HCT116 (cell line): ENCODE data around the gene LOXHD1. TPM values are rescaled to one million over a fixed set of nuclear protein-coding genes. Genes with fewer than 3 reads are reported as not detected.

Source experiments
- ATAC-seq: fragments of 200-7000 bp; cut with Tn5 transposase; 2 replicates; pipeline ENCODE4 v1.9.1; 2020; ENCODE audit warnings: mild to moderate bottlenecking, moderate library complexity
- BruUV-seq: library from RNA; stranded (reverse); fragments of 400-500 nt; replicated peaks from 2 replicates; lab custom pipeline; 2021; lab: Mats Ljungman, UMichigan
- CTCF ChIA-PET: fragments of 300-600 bp; sonication (Branson Sonifier 250); formaldehyde crosslinking; loops from one replicate; lab custom pipeline; 2021; ENCODE audit warnings: antibody characterized with exemption; lab: Charles Lee
- POLR2A ChIA-PET: fragments of 300-600, 350-600 bp; sonication (Branson Sonifier 250); formaldehyde crosslinking; loops from one replicate; lab custom pipeline; 2021; ENCODE audit warnings: antibody characterized with exemption; lab: Charles Lee
- RAD21 ChIA-PET, 2 experiments: fragments of 300-600 bp; sonication (Branson Sonifier 250); formaldehyde crosslinking; loops; one replicate each; lab custom pipeline; 2023; ENCODE audit warnings: low total read pairs in 2 of 2; ENCODE audit not compliant: uncharacterized antibody in 2 of 2, unreplicated experiment in 2 of 2, low non-redundant PET in 1 of 2; lab: Charles Lee
- DNase-seq: peaks from one replicate; pipeline ENCODE4 v3.0.0-alpha.2; 2010; ENCODE audit warnings: low read depth, low spot score
- H2AFZ ChIP-seq: fragments of 200-600 bp; shearing (Covaris generic), sonication (generic); 2 replicates; pipeline ENCODE4 v1.6.1; 2017; ENCODE audit warnings: low read depth, mixed run types, mixed read lengths, antibody characterized with exemption, low read length; ENCODE audit not compliant: poor library complexity, severe bottlenecking
- H3K27ac ChIP-seq: 2 replicates; pipeline ENCODE4 v1.5.1; 2012; ENCODE audit warnings: low read depth, low read length
- H3K27me3 ChIP-seq: fragments of 200-600 bp; sonication (generic); 2 replicates; pipeline ENCODE4 v1.6.1; 2016; ENCODE audit warnings: mixed run types, low read length, mixed read lengths; ENCODE audit not compliant: insufficient read depth
- H3K36me3 ChIP-seq, 2 experiments: fragments of 200-500 bp in 1 of 2; fragments of 200-600 bp in 1 of 2; sonication (Bioruptor generic) in 1 of 2; sonication (generic) in 1 of 2; 2 replicates each; pipeline versions ENCODE4 v1.5.1 to v1.6.1; 2014 to 2016; ENCODE audit warnings: low read length in 2 of 2, inconsistent platforms in 1 of 2, mixed read lengths in 1 of 2, mixed run types in 1 of 2; ENCODE audit not compliant: insufficient read depth in 2 of 2, control insufficient read depth in 1 of 2
- H3K4me1 ChIP-seq, 2 experiments: fragments of 200-600 bp in 1 of 2; sonication (generic) in 1 of 2; 2 replicates each; pipeline versions ENCODE4 v1.5.1 to v1.6.1; 2012 to 2017; ENCODE audit warnings: low read length in 2 of 2, inconsistent platforms in 1 of 2, mild to moderate bottlenecking in 1 of 2, mixed read lengths in 1 of 2, mixed run types in 1 of 2, moderate library complexity in 1 of 2; ENCODE audit not compliant: insufficient read depth in 2 of 2, control insufficient read depth in 1 of 2
- H3K4me2 ChIP-seq: fragments of 200-600 bp; sonication (generic); 2 replicates; pipeline ENCODE4 v1.6.1; 2017; ENCODE audit warnings: mixed run types, low read length, mixed read lengths
- H3K4me3 ChIP-seq, 2 experiments: fragments of 200-600 bp in 1 of 2; sonication (generic) in 1 of 2; replicated peaks in 1 of 2; 2 replicates each; pipeline ENCODE4 v1.5.1; 2011 to 2016; ENCODE audit warnings: low read length in 2 of 2, control low read depth in 1 of 2, low read depth in 1 of 2, mild to moderate bottlenecking in 1 of 2, mixed read lengths in 1 of 2, mixed run types in 1 of 2
- H3K79me2 ChIP-seq: fragments of 200-600 bp; sonication (generic); 2 replicates; pipeline ENCODE4 v1.6.1; 2017; ENCODE audit warnings: mild to moderate bottlenecking, mixed run types, low read length, moderate library complexity, mixed read lengths; ENCODE audit not compliant: insufficient read depth
- H3K9ac ChIP-seq: fragments of 200-600 bp; sonication (generic); 2 replicates; pipeline ENCODE4 v1.6.1; 2016; ENCODE audit warnings: low read length, mixed read lengths
- H3K9me2 ChIP-seq: fragments of 200-600 bp; sonication (generic), shearing (Covaris generic); 2 replicates; pipeline ENCODE4 v1.6.1; 2017; ENCODE audit warnings: mixed run types, mild to moderate bottlenecking, moderate library complexity; ENCODE audit not compliant: insufficient read depth
- H3K9me3 ChIP-seq, 2 experiments: fragments of 200-500 bp in 1 of 2; fragments of 200-600 bp in 1 of 2; sonication (Bioruptor generic) in 1 of 2; sonication (generic) in 1 of 2; 2 replicates each; pipeline ENCODE4 v1.6.1; 2014 to 2017; ENCODE audit warnings: low read length in 2 of 2, mixed read lengths in 2 of 2, inconsistent platforms in 1 of 2, low read depth in 1 of 2, mild to moderate bottlenecking in 1 of 2, mixed run types in 1 of 2, moderate library complexity in 1 of 2; ENCODE audit not compliant: control insufficient read depth in 1 of 2, insufficient read depth in 1 of 2
- H4K20me1 ChIP-seq: fragments of 200-600 bp; sonication (generic), shearing (Covaris generic); 2 replicates; pipeline ENCODE4 v1.6.1; 2017; ENCODE audit warnings: mixed run types, mild to moderate bottlenecking, moderate library complexity; ENCODE audit not compliant: insufficient read depth
- SP1 ChIP-seq: IDR thresholded peaks from 2 replicates; pipeline ENCODE4 v1.6.1; 2012; ENCODE audit warnings: low read depth
- ZFX ChIP-seq: fragments of 450-650 bp; IDR thresholded peaks from 2 replicates; pipeline ENCODE4 v1.6.1; 2017
- intact Hi-C: fragments of 100-400 bp; cut with micrococcal nuclease; formaldehyde crosslinking; loops from 2 replicates; pipeline ENCODE4 v1.10.0; 2022
- total RNA-seq: library from RNA; stranded (reverse); gene quantifications from one replicate; pipeline ENCODE4 v1.2.1, GENCODE V29; 2021; ENCODE audit not compliant: unreplicated experiment
- TF ChIP-seq, protein P1 (sequence below): IDR thresholded peaks from 2 replicates; pipeline ENCODE4 v1.6.1; 2012; ENCODE audit warnings: low read depth
- TF ChIP-seq, protein P2 (sequence below): IDR thresholded peaks from 2 replicates; pipeline ENCODE4 v1.6.1; 2011; ENCODE audit warnings: mild to moderate bottlenecking, low read length, moderate library complexity; ENCODE audit not compliant: insufficient replicate concordance; ENCODE audit errors: extremely low read depth
- TF ChIP-seq, protein P3 (sequence below): IDR thresholded peaks from 2 replicates; pipeline ENCODE4 v1.6.1; 2012

The LOXHD1 gene
- total RNA-seq, 1 experiment from 2014 or later: not detected

DNA sequence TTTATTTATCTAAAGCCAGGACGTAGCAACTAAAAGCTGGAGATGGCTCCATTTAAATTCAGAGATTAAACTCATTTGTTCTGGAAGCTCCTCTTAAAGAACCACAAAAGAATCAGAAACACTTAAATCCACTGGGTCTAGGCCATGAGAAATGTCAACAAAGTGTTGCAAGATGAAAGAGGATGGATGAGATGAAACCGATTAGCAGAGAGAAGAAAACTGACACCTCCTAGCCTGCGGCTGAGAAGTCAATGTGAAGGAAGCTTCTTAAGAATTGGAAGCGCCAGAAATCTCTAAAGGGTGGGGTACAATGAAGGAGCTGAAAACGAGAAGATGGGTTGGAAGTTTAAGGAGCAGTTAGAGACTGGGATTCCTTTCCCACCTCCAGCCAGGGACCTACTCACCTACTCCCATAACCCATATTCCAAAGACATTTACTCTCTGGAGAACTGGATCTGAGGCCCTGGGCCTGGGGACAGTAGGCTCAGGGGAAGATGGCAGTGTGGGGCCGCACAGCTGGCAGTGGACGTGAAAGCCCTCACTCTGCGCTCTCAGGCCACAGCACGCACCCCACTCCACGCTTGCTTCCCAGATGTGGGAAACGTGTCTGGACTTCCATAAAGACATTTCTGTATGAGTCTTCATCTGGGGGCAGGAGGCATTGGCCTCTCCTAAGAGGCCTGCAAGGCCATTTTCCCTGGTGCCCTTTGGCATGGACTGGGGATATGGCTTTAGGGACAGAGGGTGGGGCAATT, 188.4 kb downstream of the LOXHD1 start:
- POLR2A ChIA-PET: no interaction called here
- TF ChIP-seq, protein P1, sequence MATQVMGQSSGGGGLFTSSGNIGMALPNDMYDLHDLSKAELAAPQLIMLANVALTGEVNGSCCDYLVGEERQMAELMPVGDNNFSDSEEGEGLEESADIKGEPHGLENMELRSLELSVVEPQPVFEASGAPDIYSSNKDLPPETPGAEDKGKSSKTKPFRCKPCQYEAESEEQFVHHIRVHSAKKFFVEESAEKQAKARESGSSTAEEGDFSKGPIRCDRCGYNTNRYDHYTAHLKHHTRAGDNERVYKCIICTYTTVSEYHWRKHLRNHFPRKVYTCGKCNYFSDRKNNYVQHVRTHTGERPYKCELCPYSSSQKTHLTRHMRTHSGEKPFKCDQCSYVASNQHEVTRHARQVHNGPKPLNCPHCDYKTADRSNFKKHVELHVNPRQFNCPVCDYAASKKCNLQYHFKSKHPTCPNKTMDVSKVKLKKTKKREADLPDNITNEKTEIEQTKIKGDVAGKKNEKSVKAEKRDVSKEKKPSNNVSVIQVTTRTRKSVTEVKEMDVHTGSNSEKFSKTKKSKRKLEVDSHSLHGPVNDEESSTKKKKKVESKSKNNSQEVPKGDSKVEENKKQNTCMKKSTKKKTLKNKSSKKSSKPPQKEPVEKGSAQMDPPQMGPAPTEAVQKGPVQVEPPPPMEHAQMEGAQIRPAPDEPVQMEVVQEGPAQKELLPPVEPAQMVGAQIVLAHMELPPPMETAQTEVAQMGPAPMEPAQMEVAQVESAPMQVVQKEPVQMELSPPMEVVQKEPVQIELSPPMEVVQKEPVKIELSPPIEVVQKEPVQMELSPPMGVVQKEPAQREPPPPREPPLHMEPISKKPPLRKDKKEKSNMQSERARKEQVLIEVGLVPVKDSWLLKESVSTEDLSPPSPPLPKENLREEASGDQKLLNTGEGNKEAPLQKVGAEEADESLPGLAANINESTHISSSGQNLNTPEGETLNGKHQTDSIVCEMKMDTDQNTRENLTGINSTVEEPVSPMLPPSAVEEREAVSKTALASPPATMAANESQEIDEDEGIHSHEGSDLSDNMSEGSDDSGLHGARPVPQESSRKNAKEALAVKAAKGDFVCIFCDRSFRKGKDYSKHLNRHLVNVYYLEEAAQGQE: no peak
- TF ChIP-seq, protein P2, sequence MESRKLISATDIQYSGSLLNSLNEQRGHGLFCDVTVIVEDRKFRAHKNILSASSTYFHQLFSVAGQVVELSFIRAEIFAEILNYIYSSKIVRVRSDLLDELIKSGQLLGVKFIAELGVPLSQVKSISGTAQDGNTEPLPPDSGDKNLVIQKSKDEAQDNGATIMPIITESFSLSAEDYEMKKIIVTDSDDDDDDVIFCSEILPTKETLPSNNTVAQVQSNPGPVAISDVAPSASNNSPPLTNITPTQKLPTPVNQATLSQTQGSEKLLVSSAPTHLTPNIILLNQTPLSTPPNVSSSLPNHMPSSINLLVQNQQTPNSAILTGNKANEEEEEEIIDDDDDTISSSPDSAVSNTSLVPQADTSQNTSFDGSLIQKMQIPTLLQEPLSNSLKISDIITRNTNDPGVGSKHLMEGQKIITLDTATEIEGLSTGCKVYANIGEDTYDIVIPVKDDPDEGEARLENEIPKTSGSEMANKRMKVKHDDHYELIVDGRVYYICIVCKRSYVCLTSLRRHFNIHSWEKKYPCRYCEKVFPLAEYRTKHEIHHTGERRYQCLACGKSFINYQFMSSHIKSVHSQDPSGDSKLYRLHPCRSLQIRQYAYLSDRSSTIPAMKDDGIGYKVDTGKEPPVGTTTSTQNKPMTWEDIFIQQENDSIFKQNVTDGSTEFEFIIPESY: no peak
- TF ChIP-seq SP1 (no peak), ZFX (no peak)
- TF ChIP-seq, protein P3, sequence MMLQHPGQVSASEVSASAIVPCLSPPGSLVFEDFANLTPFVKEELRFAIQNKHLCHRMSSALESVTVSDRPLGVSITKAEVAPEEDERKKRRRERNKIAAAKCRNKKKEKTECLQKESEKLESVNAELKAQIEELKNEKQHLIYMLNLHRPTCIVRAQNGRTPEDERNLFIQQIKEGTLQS: no peak
- TF ChIP-seq, all 23 proteins: peak for 0
- ATAC-seq (no peak), DNase-seq (no peak)
- H3K9me3 ChIP-seq: no peaks in the 10 kb centered on the region
- ChIA-PET RAD21 (no interaction called here), CTCF (interaction anchor here (1.0 kb wide), 1 partner anchor 188 kb away, joined by 3 read pairs; no protein-coding TSS in a partner anchor)
- no peak overlapping the region for H3K4me3 ChIP-seq
- no peak overlapping the region for H3K9ac ChIP-seq
- H3K27ac ChIP-seq: no peak overlapping the region
- no peak overlapping the region for H2AFZ ChIP-seq
- no peaks in the 10 kb centered on the region for H3K79me2 ChIP-seq
- no peaks in the 10 kb centered on the region for H4K20me1 ChIP-seq
- H3K4me2 ChIP-seq: no peak overlapping the region
- no peaks in the 10 kb centered on the region for H3K9me2 ChIP-seq
- no peaks in the 10 kb centered on the region for H3K36me3 ChIP-seq
- BruUV-seq: no TSS peak
- intact Hi-C loops: no loop called here
- no peaks in the 10 kb centered on the region for H3K4me1 ChIP-seq
- H3K27me3 ChIP-seq: peaks cover 31% of the 10 kb centered on the region
